Aorta (tissue), 5 donors: ENCODE results near the gene C4B. TPM values are rescaled to one million over a fixed set of nuclear protein-coding genes. Genes with fewer than 3 reads are reported as not detected.
A peak's percentile ranks its signal among the peaks of the same experiment; 100 is the strongest.
"Not testable (repeated sequence)": the region's sequence is repeated elsewhere in the genome, so short reads cannot be mapped to it uniquely, and the experiment has no call there.

Experiments used
- ATAC-seq: fragments of 200-7000 bp; cut with Tn5 transposase; one replicate; pipeline ENCODE4 v1.9.1; 2022; ENCODE audit warnings: moderate library complexity; ENCODE audit not compliant: low FRiP score
- DNase-seq, 2 donors: peaks; one replicate each; pipeline ENCODE4 v3.0.0-alpha.2; 2020
- H3K27ac ChIP-seq, 2 donors: one replicate each; pipeline ENCODE4 v1.5.1; 2013; ENCODE audit warnings: low read length in 2 of 2, mild to moderate bottlenecking in 2 of 2, moderate library complexity in 2 of 2, control low read depth in 1 of 2, inconsistent platforms in 1 of 2, low read depth in 1 of 2
- H3K27me3 ChIP-seq, 2 donors: one replicate each; pipeline ENCODE4 v1.6.1; 2013; ENCODE audit warnings: control low read depth in 1 of 2, low read length in 1 of 2, mild to moderate bottlenecking in 1 of 2, moderate library complexity in 1 of 2; ENCODE audit not compliant: insufficient read depth in 2 of 2, control insufficient read depth in 1 of 2
- H3K36me3 ChIP-seq, 2 donors: one replicate each; pipeline ENCODE4 v1.6.1; 2013; ENCODE audit warnings: control low read depth in 1 of 2, low read length in 1 of 2, mild to moderate bottlenecking in 1 of 2; ENCODE audit not compliant: insufficient read depth in 2 of 2, control insufficient read depth in 1 of 2
- H3K4me1 ChIP-seq, 2 donors: one replicate each; pipeline ENCODE4 v1.6.1; 2013; ENCODE audit warnings: low read length in 2 of 2, control low read depth in 1 of 2, mild to moderate bottlenecking in 1 of 2, moderate library complexity in 1 of 2; ENCODE audit not compliant: insufficient read depth in 2 of 2, control insufficient read depth in 1 of 2
- H3K4me3 ChIP-seq, 2 donors: one replicate each; pipeline ENCODE4 v1.5.1; 2013; ENCODE audit warnings: low read length in 2 of 2, control low read depth in 1 of 2, mild to moderate bottlenecking in 1 of 2
- H3K9me3 ChIP-seq: one replicate; pipeline ENCODE4 v1.6.1; 2013; ENCODE audit warnings: mild to moderate bottlenecking, low read length; ENCODE audit not compliant: control insufficient read depth
- WGBS, 2 donors: extraction: QIAGEN DNeasy Blood & Tissue Kit; methylation state at CpG; one replicate each; pipeline ENCODE4 v1.1.7; 2013; 5-methylcytosine and 5-hydroxymethylcytosine counted together
- intact Hi-C, 2 donors: fragments of 100-400 bp; cut with DNase I; formaldehyde crosslinking; loops; one replicate each; pipeline versions ENCODE4 v1.14.2 to v1.15.0; 2022
- polyA plus RNA-seq, 2 donors: library from polyadenylated mRNA; stranded (reverse); fragments of 200-250 nt; gene quantifications; one replicate each; pipeline ENCODE4 v1.2.3, GENCODE V29; 2013
- total RNA-seq, 2 donors: library from RNA; stranded (reverse); fragmentation: NEBNext Ultra II Directional; extraction: Animal tissue kit (Norgen Biotek cat#: 25700); gene quantifications; one replicate each; pipeline ENCODE4 v1.2.1, GENCODE V29; 2021
- donor health status: healthy with polysubstance abuse.
- donor health status: Bipolar disorder and iron deficiency.
- donor health status: DM: no; HTN: no; CAD: no.
- donor health status: DM: no; HTN: no; CAD: no.
- donor health status: DM: yes; HTN: yes; CAD: no.

Gene C4B
- total and polyA plus RNA-seq, 4 donors, result 10.8 to 225 (median 98.9) TPM

GRCh38 chr6:32049736-32050135, 35.1 kb downstream of the C4B start:
- 88 to 90% methylated on average over 6 to 11 of the region's 11 CpGs for WGBS, 2 donors

GRCh38 chr6:32050562-32050961, 36.0 kb downstream of the C4B start:
- Histone ChIP-seq H3K27me3 (no peaks in the 10 kb centered on the region), H3K36me3 (peaks cover 0 to 4% of the 10 kb centered on the region in 2 donors), H3K4me3 (no peak overlapping the region), H3K9me3 (no peaks in the 10 kb centered on the region), H3K4me1 (no peaks in the 10 kb centered on the region), H3K27ac (no peak overlapping the region)
- WGBS, 2 donors, result 68 to 74% methylated on average over 5 of the region's 5 CpGs
- intact Hi-C loops, result no loop called here
- ATAC-seq (no peak), DNase-seq (peak in 1 of 2 donors; percentile 33)

More at GRCh38 chr6:32049736-32050135, 35.1 kb downstream of the C4B start:
- H3K9me3 ChIP-seq, H3K36me3 ChIP-seq, H3K27me3 ChIP-seq, ATAC-seq, intact Hi-C loops, H3K27ac ChIP-seq, H3K4me3 ChIP-seq, H3K4me1 ChIP-seq: not testable (repeated sequence)
- DNase-seq, result peak in 1 of 2 donors; percentile 70

- H3K27ac ChIP-seq, ATAC-seq, H3K4me3 ChIP-seq, H3K36me3 ChIP-seq, H3K4me1 ChIP-seq, H3K27me3 ChIP-seq, H3K9me3 ChIP-seq, intact Hi-C loops: not testable (repeated sequence)
- peak in 1 of 2 donors; percentile 42 for DNase-seq
- WGBS, 2 donors, result 87 to 89% methylated on average over 20 of the region's 20 CpGs
These were observed 38.0 kb downstream of the C4B start for GRCh38 chr6:32052626-32053025.

GRCh38 chr6:32053314-32053713, 38.7 kb downstream of the C4B start:
- H3K36me3 ChIP-seq, intact Hi-C loops, H3K27ac ChIP-seq, H3K4me3 ChIP-seq, H3K4me1 ChIP-seq, H3K9me3 ChIP-seq, H3K27me3 ChIP-seq, DNase-seq, ATAC-seq: not testable (repeated sequence)
- WGBS, 2 donors, result 88 to 91% methylated on average over 13 of the region's 13 CpGs

- ATAC-seq, H3K27ac ChIP-seq, intact Hi-C loops, DNase-seq, H3K4me1 ChIP-seq, H3K36me3 ChIP-seq, H3K27me3 ChIP-seq, H3K9me3 ChIP-seq, H3K4me3 ChIP-seq: not testable (repeated sequence)
- WGBS, 2 donors, result 95 to 97% methylated on average over 20 to 21 of the region's 21 CpGs
These were observed 41.2 kb downstream of the C4B start for GRCh38 chr6:32055756-32056155.

- intact Hi-C loops, result no loop called here
- H3K27me3 ChIP-seq, result no peaks in the 10 kb centered on the region
- 84 to 98% methylated on average over 7 of the region's 7 CpGs for WGBS, 2 donors
- H3K4me1 ChIP-seq, result no peaks in the 10 kb centered on the region
- H3K36me3 ChIP-seq, result peaks cover 0 to 4% of the 10 kb centered on the region in 2 donors
- no peak overlapping the region for H3K4me3 ChIP-seq
- H3K9me3 ChIP-seq, result no peaks in the 10 kb centered on the region
- DNase-seq, result no peak
- no peak overlapping the region for H3K27ac ChIP-seq
- ATAC-seq, result no peak
These were observed 41.7 kb downstream of the C4B start for GRCh38 chr6:32056254-32056653.

GRCh38 chr6:32057966-32058365, 43.4 kb downstream of the C4B start:
- Histone ChIP-seq H3K36me3 (peaks cover 0 to 4% of the 10 kb centered on the region in 2 donors), H3K9me3 (no peaks in the 10 kb centered on the region), H3K27me3 (no peaks in the 10 kb centered on the region), H3K27ac (no peak overlapping the region), H3K4me1 (no peaks in the 10 kb centered on the region), H3K4me3 (no peak overlapping the region)
- ATAC-seq (no peak), DNase-seq (no peak)
- intact Hi-C loops, result no loop called here
- 83 to 87% methylated on average over 17 of the region's 17 CpGs for WGBS, 2 donors

- H3K9me3 ChIP-seq, result no peaks in the 10 kb centered on the region
- WGBS, 2 donors, result 3 to 12% methylated on average over 11 of the region's 11 CpGs
- ATAC-seq, result peak; percentile 69
- H3K27me3 ChIP-seq, result no peaks in the 10 kb centered on the region
- intact Hi-C loops, result no loop called here
- H3K4me1 ChIP-seq, result no peaks in the 10 kb centered on the region
- H3K27ac ChIP-seq, result no peak overlapping the region
- H3K4me3 ChIP-seq, result no peak overlapping the region
- H3K36me3 ChIP-seq, result peaks cover 0 to 4% of the 10 kb centered on the region in 2 donors
- DNase-seq, result no peak
These were observed 43.9 kb downstream of the C4B start for GRCh38 chr6:32058511-32058963.

- no peak for ATAC-seq
- 91 to 95% methylated on average over 25 to 28 of the region's 28 CpGs for WGBS, 2 donors
- H3K36me3 ChIP-seq, result no peaks in the 10 kb centered on the region
These were observed 46.5 kb downstream of the C4B start for GRCh38 chr6:32060966-32061655.

More at GRCh38 chr6:32060966-32061655, 46.5 kb downstream of the C4B start:
- Histone ChIP-seq H3K4me1 (no peaks in the 10 kb centered on the region), H3K4me3 (no peak overlapping the region), H3K9me3 (no peaks in the 10 kb centered on the region), H3K27me3 (no peaks in the 10 kb centered on the region), H3K27ac (no peak overlapping the region)
- DNase-seq, result no peak
- intact Hi-C loops, result no loop called here
